Lower lobe of right lung (tissue), 2 donors: ENCODE data around the gene LRP6. TPM values are rescaled to one million over a fixed set of nuclear protein-coding genes. Genes with fewer than 3 reads are reported as not detected.
"Not testable (repeated sequence)": the region's sequence is repeated elsewhere in the genome, so short reads cannot be mapped to it uniquely, and the experiment has no call there.

Experiments used
- ATAC-seq, 2 donors: fragments of 200-7000 bp; cut with Tn5 transposase; one replicate each; pipeline ENCODE4 v1.9.1; 2020 to 2022; ENCODE audit warnings: mild to moderate bottlenecking in 2 of 2, moderate library complexity in 2 of 2
- DNase-seq: peaks from one replicate; pipeline ENCODE4 v3.0.0-alpha.2; 2020
- H3K27ac ChIP-seq: fragments of 200-600 bp; one replicate; pipeline ENCODE4 v1.8.0; 2022
- H3K27me3 ChIP-seq: fragments of 200-600 bp; one replicate; pipeline ENCODE4 v1.8.0; 2022; ENCODE audit warnings: low read depth
- H3K36me3 ChIP-seq: fragments of 200-600 bp; one replicate; pipeline ENCODE4 v1.8.0; 2022; ENCODE audit warnings: mild to moderate bottlenecking
- H3K4me1 ChIP-seq: fragments of 200-600 bp; one replicate; pipeline ENCODE4 v1.8.0; 2022
- H3K4me3 ChIP-seq: fragments of 200-600 bp; one replicate; pipeline ENCODE4 v1.8.0; 2022; ENCODE audit warnings: mild to moderate bottlenecking
- H3K9me3 ChIP-seq: fragments of 200-600 bp; one replicate; pipeline ENCODE4 v1.8.0; 2022
- CTCF ChIP-seq: fragments of 200-600 bp; IDR thresholded peaks from one replicate; pipeline ENCODE4 v1.8.0; 2022; ENCODE audit warnings: antibody characterized with exemption, mild to moderate bottlenecking
- intact Hi-C: fragments of 100-400 bp; cut with DNase I; formaldehyde crosslinking; loops from one replicate; pipeline ENCODE4 v1.11.0; 2022
- total RNA-seq: library from RNA; stranded (reverse); fragmentation: NEBNext Ultra II Directional; extraction: Animal tissue kit (Norgen Biotek cat#: 25700); gene quantifications from one replicate; pipeline ENCODE4 v1.2.1, GENCODE V29; 2021
- donor health status: DM: no; HTN: yes; CAD: no; lungs with severe emphysema.

Gene LRP6
- total RNA-seq, 1 donor from 2014 or later = 47.4 TPM

GRCh38 chr12:12123036-12123604, 143.7 kb downstream of the LRP6 start:
- Histone ChIP-seq H3K27ac (no peak overlapping the region), H3K36me3 (peaks cover 59% of the 10 kb centered on the region), H3K9me3 (no peaks in the 10 kb centered on the region), H3K27me3 (no peaks in the 10 kb centered on the region), H3K4me1 (no peaks in the 10 kb centered on the region), H3K4me3 (no peak overlapping the region)
- ATAC-seq (no peak), DNase-seq (no peak)
- TF ChIP-seq CTCF = no peak
- intact Hi-C loops = no loop called here

GRCh38 chr12:12121061-12121460, 145.8 kb downstream of the LRP6 start:
- Histone ChIP-seq H3K4me3 (no peak overlapping the region), H3K27ac (no peak overlapping the region), H3K4me1 (no peaks in the 10 kb centered on the region), H3K27me3 (no peaks in the 10 kb centered on the region), H3K36me3 (peaks cover 51% of the 10 kb centered on the region), H3K9me3 (no peaks in the 10 kb centered on the region)
- ATAC-seq (no peak), DNase-seq (no peak)
- intact Hi-C loops = no loop called here
- TF ChIP-seq CTCF = no peak

GRCh38 chr12:12116677-12117076, 150.2 kb downstream of the LRP6 start:
- TF ChIP-seq CTCF = no peak
- Histone ChIP-seq H3K4me3 (no peak overlapping the region), H3K4me1 (no peaks in the 10 kb centered on the region), H3K9me3 (no peaks in the 10 kb centered on the region), H3K27ac (no peak overlapping the region), H3K27me3 (no peaks in the 10 kb centered on the region), H3K36me3 (peaks cover 15% of the 10 kb centered on the region)
- ATAC-seq (no peak), DNase-seq (no peak)
- intact Hi-C loops = no loop called here

GRCh38 chr12:12115514-12115913, 151.3 kb downstream of the LRP6 start:
- peaks cover 6% of the 10 kb centered on the region for H3K36me3 ChIP-seq
- no peaks in the 10 kb centered on the region for H3K4me1 ChIP-seq
- ATAC-seq (no peak), DNase-seq (no peak)
- H3K9me3 ChIP-seq = no peaks in the 10 kb centered on the region
- TF ChIP-seq CTCF = no peak
- intact Hi-C loops = no loop called here
- H3K4me3 ChIP-seq = no peak overlapping the region
- no peak overlapping the region for H3K27ac ChIP-seq
- no peaks in the 10 kb centered on the region for H3K27me3 ChIP-seq

GRCh38 chr12:12110923-12111555, 155.8 kb downstream of the LRP6 start:
- H3K27me3 ChIP-seq, H3K4me3 ChIP-seq, H3K4me1 ChIP-seq, DNase-seq, H3K36me3 ChIP-seq, H3K27ac ChIP-seq, intact Hi-C loops, ATAC-seq: not testable (repeated sequence)
- H3K9me3 ChIP-seq = peaks cover 17% of the 10 kb centered on the region

- no peak for TF ChIP-seq CTCF
- peaks cover 17% of the 10 kb centered on the region for H3K9me3 ChIP-seq
- H3K4me1 ChIP-seq = no peaks in the 10 kb centered on the region
- intact Hi-C loops = no loop called here
- H3K27ac ChIP-seq = no peak overlapping the region
- no peak overlapping the region for H3K4me3 ChIP-seq
- H3K36me3 ChIP-seq = no peaks in the 10 kb centered on the region
- ATAC-seq = no peak
- H3K27me3 ChIP-seq = no peaks in the 10 kb centered on the region
- no peak for DNase-seq
These were observed 158.3 kb downstream of the LRP6 start for GRCh38 chr12:12108441-12109058.
